OCI-LY1 (cell line): ENCODE measurements around the gene RNASE1.

ENCODE experiments used
- H2AFZ ChIP-seq: fragments of 200-600 bp; sonication (generic), shearing (Covaris generic); 2 replicates; pipeline ENCODE4 v1.6.0; 2014; ENCODE audit warnings: antibody characterized with exemption, mild to moderate bottlenecking, low read length
- H3F3A ChIP-seq: fragments of 200-600 bp; sonication (generic), shearing (Covaris generic); 2 replicates; pipeline ENCODE4 v1.6.0; 2014; ENCODE audit warnings: mild to moderate bottlenecking, antibody characterized with exemption, low read length, moderate library complexity; ENCODE audit not compliant: insufficient read depth
- H3K27ac ChIP-seq: fragments of 200-600 bp; sonication (generic); 2 replicates; pipeline ENCODE4 v1.5.1; 2014; ENCODE audit warnings: low read length, mixed run types, mild to moderate bottlenecking, low read depth; ENCODE audit not compliant: poor library complexity, severe bottlenecking
- H3K27me3 ChIP-seq: fragments of 200-600 bp; sonication (generic); 2 replicates; pipeline ENCODE4 v1.6.0; 2014; ENCODE audit warnings: antibody characterized with exemption, mild to moderate bottlenecking, low read length, moderate library complexity; ENCODE audit not compliant: insufficient read depth
- H3K36me3 ChIP-seq: fragments of 200-600 bp; sonication (generic); 2 replicates; pipeline ENCODE4 v1.6.1; 2014; ENCODE audit warnings: mild to moderate bottlenecking, antibody characterized with exemption, low read length, moderate library complexity, mixed read lengths; ENCODE audit not compliant: insufficient read depth
- H3K4me1 ChIP-seq: fragments of 200-600 bp; sonication (generic); 2 replicates; pipeline ENCODE4 v1.5.1; 2014; ENCODE audit warnings: mild to moderate bottlenecking, low read length, moderate library complexity; ENCODE audit not compliant: insufficient read depth, severe bottlenecking
- H3K4me2 ChIP-seq: fragments of 200-600 bp; sonication (generic), shearing (Covaris generic); 2 replicates; pipeline ENCODE4 v1.6.1; 2014; ENCODE audit warnings: low read length
- H3K4me3 ChIP-seq: fragments of 200-600 bp; sonication (generic); 2 replicates; pipeline ENCODE4 v1.5.1; 2014; ENCODE audit warnings: low read length, low read depth, mild to moderate bottlenecking, mixed read lengths; ENCODE audit not compliant: poor library complexity, severe bottlenecking
- H3K79me2 ChIP-seq: fragments of 200-600 bp; shearing (Covaris generic); 2 replicates; pipeline ENCODE4 v1.6.1; 2016; ENCODE audit warnings: mixed run types, low read length, mixed read lengths; ENCODE audit not compliant: insufficient read depth
- H3K9ac ChIP-seq: fragments of 200-600 bp; sonication (generic), shearing (Covaris generic); 2 replicates; pipeline ENCODE4 v1.6.1; 2014; ENCODE audit warnings: mild to moderate bottlenecking, low read length, mixed read lengths
- H3K9me2 ChIP-seq: fragments of 200-600 bp; sonication (generic), shearing (Covaris generic); 2 replicates; pipeline ENCODE4 v1.6.1; 2014; ENCODE audit warnings: low read depth, mild to moderate bottlenecking, low read length, mixed read lengths
- H3K9me3 ChIP-seq: fragments of 200-600 bp; shearing (Covaris generic); 2 replicates; pipeline ENCODE4 v1.6.1; 2014; ENCODE audit warnings: low read length, mixed read lengths
- H4K20me1 ChIP-seq: fragments of 200-600 bp; sonication (generic), shearing (Covaris generic); 2 replicates; pipeline ENCODE4 v1.6.0; 2016; ENCODE audit warnings: mild to moderate bottlenecking, low read length; ENCODE audit not compliant: insufficient read depth
- CTCF ChIP-seq: fragments of 200-600 bp; sonication (generic), shearing (Covaris generic); IDR thresholded peaks from 2 replicates; pipeline ENCODE4 v1.5.1; 2017; ENCODE audit warnings: mild to moderate bottlenecking, antibody characterized with exemption, low read length, moderate library complexity, mixed read lengths
- EZH2 ChIP-seq: fragments of 200-600 bp; sonication (generic), shearing (Covaris generic); IDR thresholded peaks from 2 replicates; pipeline ENCODE4 v1.8.0; 2017; ENCODE audit warnings: borderline replicate concordance, mixed run types, mild to moderate bottlenecking, antibody characterized with exemption, low read length, moderate library complexity, mixed read lengths

RNASE1 gene

GRCh38 chr14:20846560-20846959 is 43.9 kb upstream of the RNASE1 start:
- Histone ChIP-seq H4K20me1 (no peaks in the 10 kb centered on the region), H3K27ac (no peak overlapping the region), H3F3A (no peaks in the 10 kb centered on the region), H3K4me1 (no peaks in the 10 kb centered on the region), H3K27me3 (no peaks in the 10 kb centered on the region), H3K9me2 (no peaks in the 10 kb centered on the region), H3K79me2 (no peaks in the 10 kb centered on the region), H3K4me3 (no peak overlapping the region), H3K36me3 (no peaks in the 10 kb centered on the region), H3K9me3 (no peaks in the 10 kb centered on the region), H2AFZ (no peak overlapping the region), H3K4me2 (no peak overlapping the region), H3K9ac (no peak overlapping the region)
- no peak for TF ChIP-seq CTCF
- no peak for TF ChIP-seq EZH2

GRCh38 chr14:20841096-20841495 is 38.5 kb upstream of the RNASE1 start:
- Histone ChIP-seq H3K36me3 (no peaks in the 10 kb centered on the region), H3K27me3 (no peaks in the 10 kb centered on the region), H4K20me1 (no peaks in the 10 kb centered on the region), H3K4me1 (no peaks in the 10 kb centered on the region), H3K27ac (no peak overlapping the region), H3K9me3 (no peaks in the 10 kb centered on the region), H3K4me3 (no peak overlapping the region), H3K9ac (no peak overlapping the region), H3F3A (no peaks in the 10 kb centered on the region), H3K9me2 (no peaks in the 10 kb centered on the region), H3K4me2 (no peak overlapping the region), H2AFZ (no peak overlapping the region), H3K79me2 (no peaks in the 10 kb centered on the region)
- no peak for TF ChIP-seq EZH2
- TF ChIP-seq CTCF: no peak

GRCh38 chr14:20837831-20838230 is 35.2 kb upstream of the RNASE1 start:
- no peak overlapping the region for H2AFZ ChIP-seq
- no peaks in the 10 kb centered on the region for H3K79me2 ChIP-seq
- no peak overlapping the region for H3K27ac ChIP-seq
- no peaks in the 10 kb centered on the region for H3K9me3 ChIP-seq
- no peaks in the 10 kb centered on the region for H3K27me3 ChIP-seq
- no peaks in the 10 kb centered on the region for H3K4me1 ChIP-seq
- H3K9ac ChIP-seq: no peak overlapping the region
- H3K4me3 ChIP-seq: no peak overlapping the region
- no peaks in the 10 kb centered on the region for H4K20me1 ChIP-seq
- TF ChIP-seq CTCF (no peak), EZH2 (no peak)
- H3K4me2 ChIP-seq: no peak overlapping the region
- H3F3A ChIP-seq: no peaks in the 10 kb centered on the region
- no peaks in the 10 kb centered on the region for H3K9me2 ChIP-seq
- no peaks in the 10 kb centered on the region for H3K36me3 ChIP-seq
